CD4-positive, alpha-beta T cell treated with Interleukin-10 for 1 hour (primary cell): ENCODE results near the gene MAP4K2.
"Not testable (repeated sequence)": the region's sequence is repeated elsewhere in the genome, so short reads cannot be mapped to it uniquely, and the experiment has no call there.

Experiments used
- DNase-seq: peaks from one replicate; pipeline ENCODE4 v3.0.0-alpha.2; 2020

Gene MAP4K2

DNA sequence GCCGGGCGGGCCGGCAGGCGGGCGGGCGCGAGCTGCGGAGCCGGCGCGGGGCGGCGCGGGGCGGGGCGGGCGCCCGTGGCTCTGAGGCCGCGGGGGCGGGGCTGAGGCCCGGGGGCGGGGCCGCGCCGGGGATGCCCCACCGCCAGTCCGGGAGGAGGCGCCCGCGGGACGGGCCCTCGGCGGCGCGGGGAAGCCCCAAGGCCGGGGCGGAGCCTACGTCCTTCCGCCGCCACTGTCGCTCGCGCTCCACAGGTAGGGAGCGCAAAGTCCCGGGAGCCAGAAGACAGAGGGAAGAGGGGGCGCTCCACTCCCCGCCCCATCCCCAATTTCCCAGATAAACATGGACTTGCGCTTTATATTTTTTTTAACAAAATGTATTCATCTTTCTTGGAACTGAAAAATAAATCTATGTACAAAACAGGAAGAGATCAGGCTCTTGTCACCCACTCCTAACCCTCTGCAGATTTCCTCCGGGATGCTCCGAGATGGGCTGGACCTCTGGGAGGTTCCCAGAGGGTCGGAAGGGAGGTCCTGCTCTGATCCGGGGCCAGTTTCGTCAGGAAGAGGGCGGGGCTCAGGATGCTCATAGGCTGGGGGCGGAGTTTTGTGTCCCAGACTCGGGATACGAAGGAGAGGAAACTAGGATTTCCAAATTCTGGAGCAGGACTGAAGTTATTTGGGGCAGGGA is at the start of gene MAP4K2:
Gene MAP4K2 (minus strand): TSS at position 57 of the 688 bp plus-strand sequence. CDS start 65 bp downstream, outside the sequence.
- DNase-seq, result peak; percentile 90

DNA sequence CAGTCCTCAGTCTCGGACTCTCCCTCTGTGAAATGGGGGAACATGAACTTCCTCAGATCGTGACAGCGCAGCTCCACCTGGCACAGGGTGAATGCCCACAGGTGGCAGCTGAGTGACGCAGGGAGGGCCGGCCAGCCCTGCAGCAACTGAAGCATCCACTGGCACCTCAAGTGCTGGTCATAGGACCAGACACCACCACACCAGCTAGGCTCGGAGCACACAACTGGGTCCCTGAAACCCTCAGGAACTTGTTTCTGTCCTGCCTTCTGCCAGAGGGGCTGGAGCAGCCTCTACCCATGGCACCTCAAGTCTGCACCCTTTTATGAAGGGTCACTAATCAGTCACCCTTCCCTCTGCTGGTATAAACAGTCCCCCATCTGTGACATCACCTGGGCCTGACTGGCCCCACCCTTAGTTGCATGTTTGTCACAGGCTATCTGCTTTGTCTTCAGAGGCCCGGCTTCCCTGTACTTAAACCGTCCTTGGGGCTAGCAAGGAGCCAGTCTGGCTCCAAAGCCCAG is 48.9 kb upstream of the MAP4K2 start:
- DNase-seq, result no peak

DNA sequence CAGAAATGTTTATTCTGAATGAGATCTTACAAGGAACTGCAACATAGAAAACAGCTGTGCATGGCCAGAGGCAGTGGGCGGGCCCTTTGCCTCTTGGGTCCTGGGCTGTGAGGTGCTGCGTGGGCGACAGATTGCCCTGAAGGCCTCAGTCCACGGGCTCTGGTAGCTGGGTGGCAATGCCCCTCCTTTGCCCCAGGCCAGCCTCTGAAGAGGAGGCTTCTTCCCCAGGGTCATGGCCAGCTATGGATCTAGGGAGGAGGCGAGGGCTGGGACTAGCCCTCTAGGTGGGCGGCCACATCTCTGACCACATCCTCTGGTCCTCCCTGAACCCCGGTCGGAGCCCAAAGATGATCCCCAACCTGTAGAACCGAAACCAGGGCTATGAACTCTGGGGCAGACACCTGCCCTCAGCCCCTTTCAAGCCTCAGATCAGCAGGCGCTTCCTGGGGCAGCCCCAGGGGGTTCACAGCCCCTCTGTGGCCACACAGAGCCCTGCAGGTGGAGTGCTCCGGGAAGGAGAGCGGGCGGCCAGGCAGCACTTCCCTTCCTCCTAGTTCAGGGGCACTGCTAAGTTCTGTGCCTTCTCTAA is 48.1 kb upstream of the MAP4K2 start:
- peak; percentile 75 for DNase-seq

GRCh38 chr11:64849598-64850356 is 46.8 kb upstream of the MAP4K2 start:
- no peak for DNase-seq

DNA sequence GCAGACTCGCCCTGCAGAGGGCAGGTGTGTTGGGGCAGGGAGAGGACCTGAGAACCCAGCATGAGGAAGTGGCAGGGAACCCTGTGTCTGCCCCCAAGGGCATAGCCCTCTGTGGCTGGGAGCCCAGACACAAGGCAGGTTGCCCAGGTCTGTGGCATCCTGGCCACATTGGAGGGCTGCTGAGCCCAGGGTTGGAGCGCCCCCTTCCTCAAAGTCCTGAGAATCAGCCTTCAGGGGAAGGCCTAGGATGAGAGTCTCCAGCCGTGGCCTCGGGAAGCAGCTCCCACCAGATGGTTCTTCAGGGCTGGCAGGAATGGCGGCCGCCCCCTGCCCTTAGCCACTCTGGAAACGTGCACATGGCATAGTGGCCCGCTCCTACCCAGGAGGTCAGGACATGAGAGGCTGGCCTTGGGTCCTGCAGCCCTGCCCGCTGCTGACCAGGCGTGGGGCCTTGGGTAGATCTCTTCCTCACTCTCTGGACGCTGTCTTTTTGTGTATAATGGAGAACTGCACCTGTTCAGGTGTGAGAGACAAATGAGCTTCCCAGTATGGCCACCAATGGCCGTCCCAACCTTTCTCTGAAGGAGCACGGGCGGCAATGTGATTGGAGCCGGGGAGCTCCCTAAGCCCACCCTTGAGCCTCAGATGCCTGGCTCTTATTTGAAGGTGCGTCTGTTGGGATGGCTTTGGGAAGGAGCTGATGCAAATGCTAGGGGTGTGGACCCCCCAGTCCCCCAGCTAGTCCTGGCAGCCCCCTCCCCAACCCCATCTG is 46.0 kb upstream of the MAP4K2 start:
- DNase-seq, result no peak

- no peak for DNase-seq
These were observed 45.3 kb upstream of the MAP4K2 start for GRCh38 chr11:64848214-64848825.

GRCh38 chr11:64846998-64847666 is 44.1 kb upstream of the MAP4K2 start:
- DNase-seq, result peak; percentile 92

- DNase-seq, result not testable (repeated sequence)
These were observed 42.7 kb upstream of the MAP4K2 start for GRCh38 chr11:64845776-64846129.

GRCh38 chr11:64845129-64845775 is 42.2 kb upstream of the MAP4K2 start:
- DNase-seq, result no peak

DNA sequence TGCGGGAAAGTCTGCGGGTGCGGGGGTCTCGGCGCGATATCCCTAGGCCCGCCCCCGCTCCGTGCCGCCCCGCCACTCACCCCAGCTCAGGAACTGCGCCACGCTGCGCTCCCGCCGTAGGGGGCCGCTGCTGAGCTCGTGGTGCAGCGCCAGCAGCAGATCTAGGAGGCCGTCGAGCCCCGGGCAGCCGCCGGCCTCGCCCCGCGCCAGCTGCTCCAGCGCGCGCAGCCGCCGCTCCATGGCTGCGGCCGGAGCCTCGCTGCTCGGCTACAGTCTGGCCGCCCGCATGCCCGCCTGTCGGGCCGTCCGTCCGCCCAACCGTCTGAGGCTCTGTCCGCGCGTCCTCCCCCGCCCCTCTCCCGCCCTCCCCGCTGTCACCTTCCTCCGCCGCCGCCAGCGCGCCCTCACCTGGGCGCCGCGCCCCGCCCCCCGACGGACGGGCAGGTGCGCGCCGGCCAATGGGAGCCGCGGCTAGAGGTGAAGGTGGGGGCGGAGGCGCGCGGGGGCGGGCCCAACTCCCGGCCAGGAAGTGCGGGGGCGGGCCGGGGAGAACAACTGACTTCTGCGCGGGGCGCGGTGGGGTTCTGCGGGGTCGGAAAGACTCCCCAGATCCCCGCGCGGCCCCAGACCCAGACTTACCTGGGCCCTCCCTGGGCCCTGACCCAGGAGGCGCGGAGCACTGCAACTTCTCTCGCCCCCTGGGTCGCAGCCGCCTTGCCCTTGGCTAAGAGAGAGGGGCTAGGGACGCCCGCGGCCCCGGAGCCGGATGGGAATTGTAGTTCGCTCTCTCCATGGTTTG is 41.5 kb upstream of the MAP4K2 start, which contains the start of gene CDC42BPG:
Gene CDC42BPG (minus strand): TSS at position 324 of the 799 bp plus-strand sequence. CDS start 84 bp downstream, at position 240.
- peak; percentile 84 for DNase-seq

DNA sequence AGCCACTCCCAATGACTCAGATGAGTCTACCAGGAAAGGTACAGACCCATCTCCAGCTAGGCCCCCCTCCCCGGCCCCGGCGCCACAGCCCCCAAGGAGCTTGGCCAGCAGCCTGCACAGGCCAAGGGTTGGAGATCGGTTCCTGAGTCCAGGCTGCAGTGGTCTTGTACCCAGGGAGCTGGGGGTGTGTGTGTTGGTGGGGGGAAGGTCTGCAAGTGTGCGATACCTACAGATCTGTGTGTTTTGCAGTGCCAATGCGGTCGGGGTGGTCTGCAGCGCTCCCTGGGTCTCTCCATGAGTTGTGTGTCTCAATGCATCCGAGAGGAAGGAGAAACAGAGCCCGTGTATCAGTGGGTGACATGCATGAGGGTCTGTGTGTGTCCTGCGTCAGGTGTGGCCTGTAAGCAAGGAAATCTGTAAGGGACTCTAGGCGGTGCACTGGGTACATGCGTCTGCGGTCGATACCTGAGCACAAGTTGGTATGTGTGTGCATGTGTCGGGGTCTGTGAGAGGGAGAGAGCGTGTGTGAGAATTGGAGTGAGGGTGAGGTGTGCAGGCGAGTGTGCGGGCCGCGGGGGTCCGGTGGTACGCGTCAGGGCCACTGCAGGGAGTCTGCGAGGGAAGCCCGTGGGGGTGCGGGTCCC is 40.8 kb upstream of the MAP4K2 start:
- DNase-seq, result no peak

DNA sequence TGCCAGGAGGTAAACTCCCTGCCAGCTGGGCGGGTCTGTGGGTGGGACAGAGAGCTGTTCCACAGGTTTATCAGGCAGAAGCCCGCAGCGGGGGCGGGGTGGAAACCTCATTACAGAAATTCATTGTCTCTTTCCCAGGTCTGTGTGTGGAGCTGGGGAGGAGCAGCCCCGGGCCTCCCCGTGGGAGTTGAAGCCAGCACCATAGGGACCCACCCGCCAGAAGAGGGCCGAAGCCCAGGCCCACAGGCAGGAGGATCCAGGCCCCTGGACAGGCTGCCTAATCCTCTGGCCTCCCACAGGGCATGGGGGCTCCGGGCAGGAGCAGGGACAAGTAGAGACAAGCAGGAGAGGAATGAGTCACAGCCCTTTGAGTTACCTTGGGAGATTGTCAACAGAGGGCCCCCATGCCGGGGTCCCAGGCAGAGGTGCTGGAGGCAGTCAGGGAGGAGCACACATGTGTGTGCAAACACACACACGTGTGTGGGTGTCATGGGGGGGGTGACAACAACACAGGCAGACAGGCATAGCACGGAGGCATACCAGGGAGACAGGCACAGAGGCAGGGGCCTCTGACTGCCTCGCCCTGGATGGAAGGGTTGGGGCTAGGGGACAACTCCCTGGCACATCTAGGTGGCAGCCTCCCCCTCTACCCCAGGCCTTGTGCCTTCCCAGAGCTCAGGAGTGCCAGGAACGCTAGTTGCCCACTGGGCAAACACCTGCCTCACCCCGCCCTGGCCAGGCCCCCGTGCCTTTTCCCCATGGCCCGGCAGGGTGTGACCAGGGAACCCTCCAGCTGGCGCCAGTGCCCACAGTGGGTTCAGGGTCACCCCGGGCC is 40.1 kb upstream of the MAP4K2 start:
- no peak for DNase-seq

GRCh38 chr11:64842366-64842759 is 39.3 kb upstream of the MAP4K2 start:
- no peak for DNase-seq

DNA sequence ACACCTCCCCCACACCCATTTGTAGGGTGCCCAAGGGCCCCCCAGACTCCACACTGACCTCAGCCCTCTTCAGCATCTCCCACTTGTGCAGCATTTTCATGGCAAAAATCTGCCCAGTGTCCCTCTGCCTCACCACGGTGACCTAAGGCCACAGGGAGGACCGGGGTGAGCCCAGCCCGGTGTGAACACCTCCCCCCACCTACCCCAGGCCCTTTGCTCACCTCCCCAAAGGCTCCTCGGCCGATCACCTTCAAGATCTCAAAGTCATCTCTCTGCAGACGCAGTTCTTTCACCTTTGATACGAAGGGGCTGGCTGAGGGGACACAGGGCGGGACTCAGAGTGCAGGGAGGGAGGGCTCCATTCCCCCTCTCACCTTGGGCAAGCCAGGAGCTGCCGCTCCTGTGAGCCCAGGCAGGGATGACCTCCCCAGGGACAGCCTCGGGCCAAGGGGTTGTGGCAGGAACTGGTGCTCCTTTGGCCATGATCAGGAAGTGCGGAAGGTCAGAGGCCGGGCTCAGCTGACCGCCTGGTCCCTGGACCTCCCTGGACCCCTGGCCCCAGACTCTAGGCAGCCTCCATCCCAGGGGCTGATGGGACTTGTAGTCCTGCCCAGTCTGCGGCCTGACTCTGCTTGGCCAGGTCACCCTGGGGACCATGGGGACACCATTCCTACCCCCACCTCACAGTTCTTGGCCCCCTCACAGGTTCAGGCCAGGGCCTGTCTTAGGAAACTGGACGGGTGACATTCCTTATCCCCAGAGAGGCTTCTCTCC is 38.8 kb upstream of the MAP4K2 start:
- no peak for DNase-seq

- DNase-seq, result no peak
These were observed 37.1 kb upstream of the MAP4K2 start for GRCh38 chr11:64839887-64840782.

GRCh38 chr11:64839335-64839734 is 36.3 kb upstream of the MAP4K2 start:
- no peak for DNase-seq
